Gastroesophageal sphincter (tissue), 3 donors: ENCODE results near the gene SCEL.

Source experiments
- EP300 ChIP-seq: sonication (generic); formaldehyde crosslinking; IDR thresholded peaks from one replicate; pipeline ENCODE4 v1.6.1; 2017; ENCODE audit warnings: antibody characterized with exemption, mild to moderate bottlenecking
- POLR2A ChIP-seq, 2 donors: fragments of 450-650 bp; IDR thresholded peaks; one replicate each; pipeline ENCODE4 v1.6.1; 2017; ENCODE audit warnings: antibody characterized with exemption in 2 of 2, mild to moderate bottlenecking in 2 of 2, moderate library complexity in 1 of 2
- POLR2AphosphoS5 ChIP-seq: sonication (generic); formaldehyde crosslinking; IDR thresholded peaks from one replicate; pipeline ENCODE4 v1.6.1; 2017; ENCODE audit warnings: antibody characterized with exemption
- TF ChIP-seq, protein P1 (sequence below), 4 experiments: fragments of 200-600 bp in 2 of 4; fragments of 450-650 bp in 2 of 4; sonication (generic) in 1 of 4; IDR thresholded peaks; one replicate each; pipeline ENCODE4 v1.5.1; 2017 to 2019; ENCODE audit warnings: antibody characterized with exemption in 4 of 4, mild to moderate bottlenecking in 2 of 4, moderate library complexity in 2 of 4

DNA sequence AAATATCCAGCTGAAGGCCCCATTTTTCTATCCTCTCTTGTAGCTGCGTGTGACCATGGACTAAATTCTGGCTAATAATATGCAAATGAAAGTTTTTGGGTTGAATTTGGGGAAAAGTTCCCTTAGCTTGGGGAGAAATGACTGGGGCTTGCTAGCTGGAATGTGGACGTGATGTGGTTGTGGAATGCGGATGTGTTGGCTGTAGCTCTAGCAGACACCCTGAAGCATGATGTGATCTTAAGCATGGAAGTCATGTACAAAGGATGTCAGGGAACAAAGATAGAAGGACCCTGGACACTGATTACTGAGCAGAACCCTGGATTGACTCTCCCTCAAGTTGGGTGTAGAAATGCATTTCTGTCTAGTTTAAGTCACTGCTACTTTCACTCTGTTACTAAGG lies 25.4 kb upstream of the SCEL start:
- TF ChIP-seq POLR2A (IDR thresholded peaks at IDR 0.05) (no peak), POLR2AphosphoS5 (no peak), EP300 (no peak)
- TF ChIP-seq, protein P1, sequence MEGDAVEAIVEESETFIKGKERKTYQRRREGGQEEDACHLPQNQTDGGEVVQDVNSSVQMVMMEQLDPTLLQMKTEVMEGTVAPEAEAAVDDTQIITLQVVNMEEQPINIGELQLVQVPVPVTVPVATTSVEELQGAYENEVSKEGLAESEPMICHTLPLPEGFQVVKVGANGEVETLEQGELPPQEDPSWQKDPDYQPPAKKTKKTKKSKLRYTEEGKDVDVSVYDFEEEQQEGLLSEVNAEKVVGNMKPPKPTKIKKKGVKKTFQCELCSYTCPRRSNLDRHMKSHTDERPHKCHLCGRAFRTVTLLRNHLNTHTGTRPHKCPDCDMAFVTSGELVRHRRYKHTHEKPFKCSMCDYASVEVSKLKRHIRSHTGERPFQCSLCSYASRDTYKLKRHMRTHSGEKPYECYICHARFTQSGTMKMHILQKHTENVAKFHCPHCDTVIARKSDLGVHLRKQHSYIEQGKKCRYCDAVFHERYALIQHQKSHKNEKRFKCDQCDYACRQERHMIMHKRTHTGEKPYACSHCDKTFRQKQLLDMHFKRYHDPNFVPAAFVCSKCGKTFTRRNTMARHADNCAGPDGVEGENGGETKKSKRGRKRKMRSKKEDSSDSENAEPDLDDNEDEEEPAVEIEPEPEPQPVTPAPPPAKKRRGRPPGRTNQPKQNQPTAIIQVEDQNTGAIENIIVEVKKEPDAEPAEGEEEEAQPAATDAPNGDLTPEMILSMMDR (IDR thresholded peaks at IDR 0.05) = no peak
